Measurements from ENCODE around the gene NPEPPS.
"Not testable (repeated sequence)": the region's sequence is repeated elsewhere in the genome, so short reads cannot be mapped to it uniquely, and the experiment has no call there.

DNA sequence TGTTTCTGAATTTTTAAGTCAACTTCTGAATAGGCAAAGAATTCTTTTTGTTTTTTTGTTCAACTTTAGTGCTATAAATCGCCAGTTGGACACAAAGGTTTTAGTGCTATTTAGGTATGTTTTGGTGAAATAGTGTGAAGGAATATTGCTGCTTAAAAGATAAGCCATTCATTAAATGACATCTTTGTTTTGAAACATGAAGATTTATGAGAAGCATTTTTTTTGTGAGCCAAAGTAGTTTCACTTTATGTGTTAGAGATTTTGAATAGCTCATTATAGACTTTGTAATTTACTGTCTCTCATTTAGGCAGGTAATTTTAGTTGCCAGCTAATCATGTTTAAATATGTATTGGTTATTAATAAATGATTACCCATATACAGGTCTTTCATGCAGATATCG is 10.8 kb downstream of the NPEPPS start:
- TF ChIP-seq CTCF (IDR thresholded peaks at IDR 0.05 in 8 of 11, conservative IDR thresholded peaks at IDR 0.05 in 3 of 11); POLR2A (IDR thresholded peaks at IDR 0.05); POLR2AphosphoS5 (IDR thresholded peaks at IDR 0.05): not testable (repeated sequence)
